Measurements from ENCODE around the gene TIMM50. TPM values are rescaled to one million over a fixed set of nuclear protein-coding genes. Genes with fewer than 3 reads are reported as not detected.

Gene TIMM50
- total and polyA plus RNA-seq, 2 of the 8 experiments (the other 6 are each of a cell fraction or from before 2014, with no cell fraction given): 155 to 187 TPM

GRCh38 chr19:39517432-39517831 lies 36.8 kb downstream of the TIMM50 start:
- no peak overlapping the region for H4K91ac ChIP-seq (replicated peaks; ENCODE audit: insufficient read length, low read length)
- peaks cover 10% of the 10 kb centered on the region; the same call in 1 of the 2 replicates for H3K23me2 ChIP-seq (ENCODE audit: low read depth, low read length)
- ChIA-PET CTCF (ENCODE audit: partially characterized antibody) (interaction anchor here (1.0 to 10.7 kb wide), 7 partner anchors 10 to 46 kb away, joined by 3 to 101 read pairs (median 11); partner anchors contain the start of gene EID2B), POLR2A (ENCODE audit: partially characterized antibody) (interaction anchor here (0.7 to 3.0 kb wide), 13 partner anchors 8 to 126 kb away, joined by 3 to 18 read pairs (median 4); partner anchors contain the start of genes DLL3, MED29, PAF1 and RPS16)
- WGBS, 2 experiments (ENCODE audit: extremely low coverage in 1 of 2, insufficient coverage in 1 of 2, insufficient read length in 1 of 2, insufficient replicate concordance in 2 of 2, low coverage in 1 of 2, low lambda C conversion rate in 2 of 2, missing lambda C conversion rate in 1 of 2): 57% methylated on average over 3 of the region's 3 CpGs; no CpG with 5 or more reads in 1 of the 2 experiments
- H3K23ac ChIP-seq (ENCODE audit: insufficient read length): no peak overlapping the region
- no peak overlapping the region for H4K8ac ChIP-seq (ENCODE audit: extremely low read depth, insufficient read depth, low read length)
- no peak overlapping the region for H3K56ac ChIP-seq (replicated peaks; ENCODE audit: insufficient read length, low read depth, low read length)
- no peak overlapping the region for H2AFZ ChIP-seq (ENCODE audit: low read length)
- no peaks in the 10 kb centered on the region for H3K9me3 ChIP-seq (ENCODE audit: insufficient read depth in 2 of 2, low read depth in 1 of 2, low read length in 1 of 2)
- no peak for DNase-seq (ENCODE audit: low read depth in 1 of 2, low spot score in 2 of 2)
- FAIRE-seq: no peak
- no peak overlapping the region for H3K27ac ChIP-seq (ENCODE audit: low read depth, low read length)
- H2BK5ac ChIP-seq (ENCODE audit: low read depth, low read length): no peak overlapping the region
- H3K9ac ChIP-seq (replicated peaks in 1 of 4; ENCODE audit: extremely low read depth in 1 of 4, low read depth in 3 of 4, low read length in 3 of 4): no peak overlapping the region
- H2BK12ac ChIP-seq (ENCODE audit: low read depth, low read length): no peak overlapping the region
- H3K36me3 ChIP-seq (ENCODE audit: control insufficient read depth in 2 of 4, insufficient read depth in 4 of 4, low read length in 3 of 4): peaks cover 2 to 9% (median 3%) of the 10 kb centered on the region in 4 experiments; a peak in 3 of 8 replicates
- no peak overlapping the region for H2AK5ac ChIP-seq (ENCODE audit: low read depth, low read length)
- H3K4ac ChIP-seq (replicated peaks; ENCODE audit: insufficient read length, low read depth, low read length): no peak overlapping the region
- peaks cover 2 to 3% of the 10 kb centered on the region in 2 experiments for H4K20me1 ChIP-seq (replicated peaks in 1 of 2; ENCODE audit: control insufficient read depth in 1 of 2, insufficient read depth in 2 of 2, low read length in 2 of 2)
- H3K18ac ChIP-seq (ENCODE audit: extremely low read depth, low read length): no peak overlapping the region
- no peak for TF ChIP-seq SUZ12 (IDR thresholded peaks at IDR 0.05; ENCODE audit: low read length)
- TF ChIP-seq KDM1A (IDR thresholded peaks at IDR 0.05; ENCODE audit: borderline replicate concordance, low read length): peak; percentile 78; the same call in 1 of the 2 replicates
- 0 out of 4 replicates have a peak, but pooled peaks of 1 of the 2 experiments have one; percentile 73 for TF ChIP-seq HDAC2 (IDR thresholded peaks at IDR 0.05; ENCODE audit: borderline replicate concordance in 1 of 2, low read depth in 2 of 2, low read length in 2 of 2)
- no peak for TF ChIP-seq SIX5 (IDR thresholded peaks at IDR 0.05; ENCODE audit: low read depth, low read length)
- peaks cover 0 to 11% (median 5%) of the 10 kb centered on the region in 4 experiments; a peak in 6 of 7 replicates for H3K4me1 ChIP-seq (replicated peaks in 1 of 4; ENCODE audit: control insufficient read depth in 3 of 4, insufficient read depth in 4 of 4, low read length in 3 of 4)
- no peak overlapping the region for H2BK120ac ChIP-seq (replicated peaks; ENCODE audit: low read depth, low read length)
- no peak overlapping the region for H3K14ac ChIP-seq (ENCODE audit: insufficient read length)
- no peak overlapping the region for H4K5ac ChIP-seq (ENCODE audit: insufficient read length, low read depth, low read length)
- H2BK15ac ChIP-seq (ENCODE audit: low read length): no peak overlapping the region
- H3K4me3 ChIP-seq (ENCODE audit: extremely low read depth in 1 of 4, insufficient read depth in 2 of 4, low read depth in 3 of 4, low read length in 4 of 4): no peak overlapping the region
- H3K27me3 ChIP-seq (replicated peaks in 1 of 4; ENCODE audit: control insufficient read depth in 3 of 4, extremely low read depth in 1 of 4, insufficient read depth in 3 of 4, low read length in 3 of 4): peaks cover 0 to 2% (median 0%) of the 10 kb centered on the region in 4 experiments; a peak in 3 of 7 replicates
- H3K4me2 ChIP-seq (ENCODE audit: insufficient read depth in 1 of 2, low read depth in 2 of 2, low read length in 2 of 2): peak overlapping the region in 1 of 2 experiments; percentile 56; a peak in 1 of 4 replicates
- peaks cover 0 to 7% of the 10 kb centered on the region in 2 experiments; a peak in 3 of 4 replicates for H3K79me2 ChIP-seq (ENCODE audit: control insufficient read depth in 1 of 2, insufficient read depth in 2 of 2, low read length in 2 of 2)
- peaks cover 10% of the 10 kb centered on the region for H3K79me1 ChIP-seq (ENCODE audit: low read depth, low read length)
- H2BK20ac ChIP-seq (ENCODE audit: low read length): no peak overlapping the region

Measured in H1 (cell line).